Psoas muscle (tissue), 8 donors: Measurements from ENCODE around the gene TMEM250. TPM values are rescaled to one million over a fixed set of nuclear protein-coding genes. Genes with fewer than 3 reads are reported as not detected.

Source experiments
- ATAC-seq, 4 donors: fragments of 200-7000 bp; cut with Tn5 transposase; one replicate each; pipeline ENCODE4 v1.9.1; 2020; ENCODE audit warnings: moderate library complexity in 3 of 4, mild to moderate bottlenecking in 2 of 4
- DNase-seq, 2 donors: peaks; one replicate each; pipeline ENCODE4 v3.0.0-alpha.2; 2020
- H3K27ac ChIP-seq: fragments of 200-600 bp; one replicate; pipeline ENCODE4 v1.8.0; 2022
- H3K27me3 ChIP-seq, 3 donors: fragments of 200-600 bp in 1 of 3; one replicate each; pipeline versions ENCODE4 v1.6.1 to v1.8.0; 2013 to 2022; ENCODE audit warnings: low read length in 2 of 3, mild to moderate bottlenecking in 2 of 3, moderate library complexity in 1 of 3; ENCODE audit not compliant: insufficient read depth in 3 of 3
- H3K36me3 ChIP-seq, 2 donors: fragments of 200-600 bp in 1 of 2; one replicate each; pipeline versions ENCODE4 v1.6.1 to v1.8.0; 2013 to 2022; ENCODE audit warnings: low read depth in 1 of 2, mild to moderate bottlenecking in 1 of 2, moderate library complexity in 1 of 2; ENCODE audit not compliant: insufficient read depth in 1 of 2
- H3K4me1 ChIP-seq: fragments of 200-600 bp; one replicate; pipeline ENCODE4 v1.8.0; 2022
- H3K4me3 ChIP-seq: fragments of 200-600 bp; one replicate; pipeline ENCODE4 v1.8.0; 2022; ENCODE audit warnings: mild to moderate bottlenecking
- H3K9me3 ChIP-seq: fragments of 200-600 bp; one replicate; pipeline ENCODE4 v1.8.0; 2022
- WGBS, 3 donors: extraction: QIAGEN DNeasy Blood & Tissue Kit; methylation state at CpG; one replicate each; pipeline versions ENCODE4 v1.1.6 to v1.1.7; 2013; 5-methylcytosine and 5-hydroxymethylcytosine counted together
- intact Hi-C, 2 donors: fragments of 100-400 bp; cut with DNase I; formaldehyde crosslinking; loops; one replicate each; pipeline versions ENCODE4 v1.11.0 to v1.14.2; 2022
- polyA plus RNA-seq, 3 donors: library from polyadenylated mRNA; stranded (reverse); fragments of 200-250 nt; gene quantifications; one replicate each; pipeline ENCODE4 v1.2.3, GENCODE V29; 2013
- total RNA-seq, 4 donors: library from RNA; stranded (reverse); fragmentation: NEBNext Ultra II Directional in 2 of 4; extraction: Animal tissue kit (Norgen Biotek cat#: 25700) in 2 of 4; gene quantifications; one replicate each; pipeline versions ENCODE4 v1.2.1 to v1.2.4, GENCODE V29; 2021 to 2023
- TF ChIP-seq, protein P1 (sequence below): fragments of 200-600 bp; IDR thresholded peaks from one replicate; pipeline ENCODE4 v1.8.0; 2022; ENCODE audit warnings: antibody characterized with exemption
- donor health status: healthy with polysubstance abuse.
- donor health status: DM: no; HTN: no; CAD: no; lungs with moderate emphysema.
- donor health status: Bipolar disorder and iron deficiency.
- donor health status: healthy.
- donor health status: DM: yes; HTN: yes; CAD: no.
- donor health status: DM: no; HTN: no; CAD: no.
- donor health status: DM: no; HTN: no; CAD: no.
- donor health status: DM: yes; HTN: yes; CAD: no.

Gene TMEM250
- total and polyA plus RNA-seq, 7 donors = 17.3 to 49.5 (median 27.8) TPM

DNA sequence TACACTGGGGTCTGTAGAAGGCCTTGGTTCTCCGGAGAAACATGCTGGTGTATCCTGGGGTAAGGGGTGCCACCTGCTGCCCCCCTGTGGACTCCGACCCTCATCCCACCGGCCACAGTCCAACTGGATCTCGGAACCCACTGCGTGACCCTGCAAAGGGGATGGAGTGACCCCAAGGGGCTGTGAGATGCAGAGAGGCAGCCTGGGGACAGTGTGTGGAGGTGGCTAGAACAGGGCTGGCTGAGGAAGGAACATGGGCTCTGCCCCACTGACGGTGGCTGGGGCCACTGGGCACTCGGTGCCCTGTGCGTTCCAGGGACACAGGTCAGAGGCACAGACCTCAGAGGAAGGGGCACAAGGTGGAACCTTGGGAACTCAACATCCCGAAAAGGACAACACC is 25.9 kb downstream of the TMEM250 start:
- intact Hi-C loops = no loop called here
- ATAC-seq (no peak), DNase-seq (peak; percentile 11 to 44)
- 55 to 78% (median 64%) methylated on average over 9 of the region's 9 CpGs for WGBS, 3 donors
- Histone ChIP-seq H3K27ac (peak overlapping the region; percentile 93), H3K36me3 (no peaks in the 10 kb centered on the region), H3K4me3 (peak overlapping the region; percentile 71), H3K27me3 (no peaks in the 10 kb centered on the region), H3K9me3 (no peaks in the 10 kb centered on the region), H3K4me1 (peaks cover 63% of the 10 kb centered on the region)
- TF ChIP-seq, protein P1, sequence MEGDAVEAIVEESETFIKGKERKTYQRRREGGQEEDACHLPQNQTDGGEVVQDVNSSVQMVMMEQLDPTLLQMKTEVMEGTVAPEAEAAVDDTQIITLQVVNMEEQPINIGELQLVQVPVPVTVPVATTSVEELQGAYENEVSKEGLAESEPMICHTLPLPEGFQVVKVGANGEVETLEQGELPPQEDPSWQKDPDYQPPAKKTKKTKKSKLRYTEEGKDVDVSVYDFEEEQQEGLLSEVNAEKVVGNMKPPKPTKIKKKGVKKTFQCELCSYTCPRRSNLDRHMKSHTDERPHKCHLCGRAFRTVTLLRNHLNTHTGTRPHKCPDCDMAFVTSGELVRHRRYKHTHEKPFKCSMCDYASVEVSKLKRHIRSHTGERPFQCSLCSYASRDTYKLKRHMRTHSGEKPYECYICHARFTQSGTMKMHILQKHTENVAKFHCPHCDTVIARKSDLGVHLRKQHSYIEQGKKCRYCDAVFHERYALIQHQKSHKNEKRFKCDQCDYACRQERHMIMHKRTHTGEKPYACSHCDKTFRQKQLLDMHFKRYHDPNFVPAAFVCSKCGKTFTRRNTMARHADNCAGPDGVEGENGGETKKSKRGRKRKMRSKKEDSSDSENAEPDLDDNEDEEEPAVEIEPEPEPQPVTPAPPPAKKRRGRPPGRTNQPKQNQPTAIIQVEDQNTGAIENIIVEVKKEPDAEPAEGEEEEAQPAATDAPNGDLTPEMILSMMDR = no peak

GRCh38 chr9:136092353-136092650 is 26.4 kb downstream of the TMEM250 start:
- intact Hi-C loops = no loop called here
- 68 to 80% (median 69%) methylated on average over 10 of the region's 10 CpGs for WGBS, 3 donors

GRCh38 chr9:136091582-136092352 is 26.9 kb downstream of the TMEM250 start:
- ATAC-seq (peak in 3 of 4 donors; percentile 18 to 48 (median 40)), DNase-seq (peak; percentile 13 to 64)
- Histone ChIP-seq H3K4me1 (peaks cover 73% of the 10 kb centered on the region), H3K27ac (peak overlapping the region; percentile 93), H3K27me3 (no peaks in the 10 kb centered on the region), H3K4me3 (peak overlapping the region; percentile 71), H3K9me3 (no peaks in the 10 kb centered on the region), H3K36me3 (no peaks in the 10 kb centered on the region)
- intact Hi-C loops = no loop called here
- TF ChIP-seq, protein P1 = no peak
- 50 to 60% (median 55%) methylated on average over 20 of the region's 20 CpGs for WGBS, 3 donors

More at GRCh38 chr9:136092353-136092650, 26.4 kb downstream of the TMEM250 start:
- TF ChIP-seq, protein P1 = no peak
- peak overlapping the region; percentile 71 for H3K4me3 ChIP-seq
- H3K27ac ChIP-seq = peak overlapping the region; percentile 93
- DNase-seq (peak; percentile 9 to 64), ATAC-seq (no peak)
- no peaks in the 10 kb centered on the region for H3K36me3 ChIP-seq
- peaks cover 67% of the 10 kb centered on the region for H3K4me1 ChIP-seq
- no peaks in the 10 kb centered on the region for H3K27me3 ChIP-seq
- H3K9me3 ChIP-seq = no peaks in the 10 kb centered on the region

GRCh38 chr9:136090768-136091581 is 27.7 kb downstream of the TMEM250 start:
- Histone ChIP-seq H3K4me3 (peak overlapping the region; percentile 71), H3K27me3 (no peaks in the 10 kb centered on the region), H3K36me3 (no peaks in the 10 kb centered on the region), H3K4me1 (peaks cover 77% of the 10 kb centered on the region), H3K9me3 (no peaks in the 10 kb centered on the region), H3K27ac (peak overlapping the region; percentile 93)
- DNase-seq (peak; percentile 14 to 53), ATAC-seq (peak in 1 of 4 donors; percentile 15)
- TF ChIP-seq, protein P1 = no peak
- 29 to 55% (median 40%) methylated on average over 20 to 22 of the region's 22 CpGs for whole genome bisulfite sequencing, 3 donors
- intact Hi-C loops = no loop called here
